Measurements from ENCODE around the gene UCKL1.
A peak's percentile ranks its signal among the peaks of the same experiment; 100 is the strongest.
"Not testable (repeated sequence)": the region's sequence is repeated elsewhere in the genome, so short reads cannot be mapped to it uniquely, and the experiment has no call there.

Gene UCKL1

GRCh38 chr20:63955827-63956663 is at the start of gene UCKL1:
TSS of gene UCKL1 (minus strand) at chr20:63956416. CDS start at chr20:63956372, 44 bp downstream.
- DNase-seq = peak; percentile 46

GRCh38 chr20:64005394-64005793 is 49.2 kb upstream of the UCKL1 start:
- no peak for DNase-seq

GRCh38 chr20:64003960-64004725 is 47.9 kb upstream of the UCKL1 start:
- peak; percentile 82 for DNase-seq

- no peak for DNase-seq
Measured at GRCh38 chr20:64001607-64002011, 45.4 kb upstream of the UCKL1 start.

GRCh38 chr20:64000906-64001305 is 44.7 kb upstream of the UCKL1 start:
- DNase-seq = no peak

- no peak for DNase-seq
Measured at GRCh38 chr20:63982937-63983336, 26.7 kb upstream of the UCKL1 start.

GRCh38 chr20:63980806-63981728 is 24.9 kb upstream of the UCKL1 start, which contains the start of gene PRPF6:
TSS of gene PRPF6 (plus strand) at chr20:63981132. CDS start at chr20:63981246, 114 bp downstream.
- DNase-seq = peak; percentile 87

- no peak for DNase-seq
Measured at GRCh38 chr20:63980317-63980805, 24.1 kb upstream of the UCKL1 start.

GRCh38 chr20:63979557-63980316 is 23.5 kb upstream of the UCKL1 start, which contains the start of gene SAMD10:
TSS of gene SAMD10 (minus strand) at chr20:63979642. CDS start at chr20:63979467, 175 bp downstream.
- DNase-seq = no peak

GRCh38 chr20:63979229-63979556 is 23.0 kb upstream of the UCKL1 start:
- no peak for DNase-seq

- DNase-seq = no peak
Measured at GRCh38 chr20:63978319-63979228, 22.4 kb upstream of the UCKL1 start.

- DNase-seq = no peak
Measured at GRCh38 chr20:63977739-63978276, 21.6 kb upstream of the UCKL1 start.

GRCh38 chr20:63976980-63977738 is 20.9 kb upstream of the UCKL1 start:
- DNase-seq = no peak

- DNase-seq = not testable (repeated sequence)
Measured at GRCh38 chr20:63976511-63976910, 20.3 kb upstream of the UCKL1 start.

GRCh38 chr20:63974402-63975200 is 18.4 kb upstream of the UCKL1 start:
- no peak for DNase-seq

GRCh38 chr20:63973636-63974401 is 17.6 kb upstream of the UCKL1 start:
- peak; percentile 68 for DNase-seq

GRCh38 chr20:63973160-63973479 is 16.9 kb upstream of the UCKL1 start:
- no peak for DNase-seq

Measured in kidney glomerular epithelial cell (primary cell).